ENCODE data around the gene CCDC14.
"Not testable (repeated sequence)": the region's sequence is repeated elsewhere in the genome, so short reads cannot be mapped to it uniquely, and the experiment has no call there.

The CCDC14 gene, protein sequence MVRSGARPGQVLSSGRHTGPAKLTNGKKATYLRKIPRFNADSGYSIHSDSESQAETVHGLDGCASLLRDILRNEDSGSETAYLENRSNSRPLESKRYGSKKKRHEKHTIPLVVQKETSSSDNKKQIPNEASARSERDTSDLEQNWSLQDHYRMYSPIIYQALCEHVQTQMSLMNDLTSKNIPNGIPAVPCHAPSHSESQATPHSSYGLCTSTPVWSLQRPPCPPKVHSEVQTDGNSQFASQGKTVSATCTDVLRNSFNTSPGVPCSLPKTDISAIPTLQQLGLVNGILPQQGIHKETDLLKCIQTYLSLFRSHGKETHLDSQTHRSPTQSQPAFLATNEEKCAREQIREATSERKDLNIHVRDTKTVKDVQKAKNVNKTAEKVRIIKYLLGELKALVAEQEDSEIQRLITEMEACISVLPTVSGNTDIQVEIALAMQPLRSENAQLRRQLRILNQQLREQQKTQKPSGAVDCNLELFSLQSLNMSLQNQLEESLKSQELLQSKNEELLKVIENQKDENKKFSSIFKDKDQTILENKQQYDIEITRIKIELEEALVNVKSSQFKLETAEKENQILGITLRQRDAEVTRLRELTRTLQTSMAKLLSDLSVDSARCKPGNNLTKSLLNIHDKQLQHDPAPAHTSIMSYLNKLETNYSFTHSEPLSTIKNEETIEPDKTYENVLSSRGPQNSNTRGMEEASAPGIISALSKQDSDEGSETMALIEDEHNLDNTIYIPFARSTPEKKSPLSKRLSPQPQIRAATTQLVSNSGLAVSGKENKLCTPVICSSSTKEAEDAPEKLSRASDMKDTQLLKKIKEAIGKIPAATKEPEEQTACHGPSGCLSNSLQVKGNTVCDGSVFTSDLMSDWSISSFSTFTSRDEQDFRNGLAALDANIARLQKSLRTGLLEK

DNA sequence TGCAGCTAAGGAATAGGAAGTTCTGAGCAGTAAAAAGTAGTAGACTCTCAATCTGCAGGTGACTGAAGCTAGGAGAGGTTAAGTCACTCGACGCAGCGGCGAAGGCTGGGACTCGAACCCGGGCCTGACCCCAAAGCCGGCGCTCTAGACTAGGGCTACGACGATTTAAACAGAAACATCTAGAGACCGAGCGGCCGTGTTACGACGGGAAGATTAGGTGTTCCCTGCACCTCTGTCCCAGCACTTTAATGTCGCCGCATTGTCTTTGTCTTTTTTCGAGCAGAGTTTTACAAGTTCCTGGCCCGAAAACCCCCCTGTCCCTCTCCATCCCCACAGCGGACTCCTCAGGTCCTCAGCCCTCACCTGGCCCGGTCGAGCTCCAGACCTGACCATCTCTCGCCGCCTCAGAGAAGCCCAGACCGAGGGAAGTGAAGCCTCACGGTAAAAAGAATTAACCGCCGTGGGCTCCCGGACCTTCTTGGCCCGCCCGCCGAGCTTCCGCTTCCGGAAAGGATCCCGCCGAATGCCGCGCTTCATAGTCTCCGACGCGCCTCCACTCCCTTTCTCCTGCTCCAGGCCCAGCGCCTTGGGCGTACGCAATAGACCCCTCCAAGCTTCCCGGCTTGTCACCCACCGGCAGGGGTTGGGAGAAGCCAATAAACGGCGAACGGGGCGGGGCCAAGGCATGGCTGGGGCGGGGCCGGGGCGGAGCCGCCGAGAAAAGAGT, at the start of gene CCDC14:
Gene CCDC14 (minus strand): TSS at position 449 of the 727 bp plus-strand sequence. CDS start 56 bp downstream, at position 393.
- peak; percentile 94 for DNase-seq (ENCODE audit: low spot score)

DNA sequence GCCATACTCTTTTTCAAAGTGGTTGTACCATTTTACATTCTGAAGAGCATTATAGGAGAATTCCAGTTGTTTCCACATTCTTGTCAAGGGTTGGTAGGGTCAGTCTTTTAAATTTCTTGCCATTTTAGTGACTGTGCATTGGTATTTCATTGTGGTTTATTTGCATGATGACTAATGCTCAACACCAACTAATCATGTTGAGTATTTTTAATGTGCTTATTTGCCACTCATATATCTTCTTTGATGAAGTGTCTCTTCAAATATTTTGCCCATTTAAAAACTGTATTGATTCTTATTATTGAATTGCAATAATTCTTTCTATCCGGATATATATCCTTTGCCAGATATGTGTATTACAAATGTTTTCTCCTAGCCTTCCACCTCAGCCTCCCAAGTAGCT, 47.3 kb upstream of the CCDC14 start:
- DNase-seq (ENCODE audit: low spot score) = not testable (repeated sequence)

DNA sequence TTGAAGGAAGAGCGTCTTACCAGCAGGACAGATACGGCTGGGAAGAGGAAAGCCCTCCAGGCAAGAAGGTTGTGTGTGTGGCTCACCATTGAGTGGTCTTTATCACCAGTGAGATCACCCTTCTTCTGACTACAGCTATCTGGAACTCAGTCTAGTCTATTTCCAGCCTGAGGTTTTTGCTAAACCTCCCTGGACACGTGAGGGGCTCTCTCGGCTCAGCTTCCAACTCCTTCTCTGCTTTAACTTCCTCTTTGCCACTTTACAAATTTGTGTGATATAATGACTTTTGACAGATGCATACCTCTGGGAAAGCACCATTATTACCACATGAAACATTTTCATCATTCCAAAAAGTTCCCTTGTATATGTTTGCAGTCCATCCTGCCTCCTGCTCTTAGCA, 46.2 kb upstream of the CCDC14 start:
- DNase-seq (ENCODE audit: low spot score) = no peak

DNA sequence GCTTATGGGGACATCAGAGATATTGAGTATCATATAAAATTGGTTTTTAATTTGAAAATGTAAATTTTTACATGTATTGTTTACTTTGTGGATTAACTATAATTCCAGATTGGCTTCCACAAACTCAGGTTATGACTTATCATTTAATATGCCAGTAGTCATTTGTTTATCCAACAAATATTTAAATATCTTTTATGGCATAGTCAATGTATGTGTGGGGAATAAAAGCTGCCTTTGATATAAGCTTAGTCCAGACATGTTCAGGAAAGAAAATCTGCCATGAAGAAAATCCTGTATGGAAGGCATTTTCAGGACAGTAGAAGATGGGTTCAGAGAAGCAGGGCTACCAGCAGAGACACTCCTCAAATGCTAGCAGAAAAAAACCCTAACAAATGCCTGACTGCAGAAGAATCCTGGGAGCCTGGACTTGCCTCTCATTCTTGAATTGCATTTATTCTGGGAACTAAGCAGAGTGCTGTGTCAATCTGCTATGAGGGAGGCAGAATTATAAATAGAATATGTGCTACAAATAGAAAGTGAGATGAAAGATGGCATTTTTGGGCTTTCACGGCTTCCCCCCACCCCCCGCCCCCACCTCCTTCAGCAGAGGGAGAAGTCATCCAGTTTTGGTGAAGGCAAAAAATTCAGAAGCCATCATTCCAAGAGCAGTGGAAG, 41.5 kb upstream of the CCDC14 start:
- DNase-seq (ENCODE audit: low spot score) = not testable (repeated sequence)

DNA sequence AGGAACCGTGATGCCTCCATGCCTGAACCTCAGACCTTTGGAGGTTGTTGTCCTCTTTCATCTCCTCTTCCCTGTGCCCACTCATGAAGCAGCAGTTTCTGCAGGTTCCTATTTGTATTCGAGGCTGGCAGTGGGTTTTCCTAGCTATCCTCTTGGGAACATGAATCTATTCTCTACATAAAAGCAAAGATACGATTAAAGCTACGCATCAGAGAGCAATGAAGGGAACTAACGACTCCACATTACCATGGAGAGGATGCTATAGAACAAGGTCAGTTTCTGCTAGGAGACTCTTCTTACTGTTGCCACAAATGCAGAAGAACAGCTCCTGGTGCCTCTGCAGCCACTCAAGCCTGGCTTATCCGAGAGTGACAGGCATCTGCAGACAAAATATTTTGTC, 40.3 kb upstream of the CCDC14 start:
- not testable (repeated sequence) for DNase-seq (ENCODE audit: low spot score)

DNA sequence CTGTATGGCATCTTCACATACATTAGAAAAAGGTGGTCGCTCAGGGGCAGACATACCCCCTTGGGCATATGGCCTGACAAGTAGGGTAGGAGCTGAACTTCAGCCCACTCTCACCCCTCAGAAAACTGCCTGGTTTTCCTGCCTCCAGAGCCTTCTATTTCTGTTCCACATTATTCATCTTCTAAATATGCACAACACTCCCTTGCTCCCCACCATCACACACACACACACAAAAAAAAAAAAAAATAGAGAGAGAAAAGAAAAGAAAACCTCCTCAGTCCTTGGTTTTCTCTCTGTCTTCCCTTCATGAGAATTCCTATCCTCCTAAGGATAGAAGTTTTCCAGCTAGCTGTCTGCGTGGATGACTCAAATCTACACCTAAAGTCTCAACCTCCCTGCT, 36.5 kb upstream of the CCDC14 start:
- peak; percentile 7 for DNase-seq (ENCODE audit: low spot score)

DNA sequence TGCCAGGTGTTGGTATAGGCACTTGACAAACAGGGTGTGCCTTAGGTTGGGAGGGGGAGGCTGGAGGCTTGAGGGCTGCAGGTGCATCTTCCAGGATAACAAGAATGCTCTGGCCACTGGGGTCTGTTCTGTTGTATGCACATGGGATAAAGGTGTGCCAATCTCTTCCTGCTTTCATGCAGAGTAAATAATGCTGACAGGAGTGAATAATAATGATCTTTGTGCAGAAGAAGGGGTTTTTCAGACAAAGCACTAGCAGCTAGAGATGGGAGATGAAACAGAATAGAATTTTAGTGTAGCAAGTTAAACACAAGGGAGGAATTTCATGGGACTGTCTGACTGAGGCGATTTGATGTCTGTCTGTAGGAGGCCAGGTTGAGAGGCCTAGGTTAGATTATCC, 32.8 kb upstream of the CCDC14 start:
- no peak for DNase-seq (ENCODE audit: low spot score)

DNA sequence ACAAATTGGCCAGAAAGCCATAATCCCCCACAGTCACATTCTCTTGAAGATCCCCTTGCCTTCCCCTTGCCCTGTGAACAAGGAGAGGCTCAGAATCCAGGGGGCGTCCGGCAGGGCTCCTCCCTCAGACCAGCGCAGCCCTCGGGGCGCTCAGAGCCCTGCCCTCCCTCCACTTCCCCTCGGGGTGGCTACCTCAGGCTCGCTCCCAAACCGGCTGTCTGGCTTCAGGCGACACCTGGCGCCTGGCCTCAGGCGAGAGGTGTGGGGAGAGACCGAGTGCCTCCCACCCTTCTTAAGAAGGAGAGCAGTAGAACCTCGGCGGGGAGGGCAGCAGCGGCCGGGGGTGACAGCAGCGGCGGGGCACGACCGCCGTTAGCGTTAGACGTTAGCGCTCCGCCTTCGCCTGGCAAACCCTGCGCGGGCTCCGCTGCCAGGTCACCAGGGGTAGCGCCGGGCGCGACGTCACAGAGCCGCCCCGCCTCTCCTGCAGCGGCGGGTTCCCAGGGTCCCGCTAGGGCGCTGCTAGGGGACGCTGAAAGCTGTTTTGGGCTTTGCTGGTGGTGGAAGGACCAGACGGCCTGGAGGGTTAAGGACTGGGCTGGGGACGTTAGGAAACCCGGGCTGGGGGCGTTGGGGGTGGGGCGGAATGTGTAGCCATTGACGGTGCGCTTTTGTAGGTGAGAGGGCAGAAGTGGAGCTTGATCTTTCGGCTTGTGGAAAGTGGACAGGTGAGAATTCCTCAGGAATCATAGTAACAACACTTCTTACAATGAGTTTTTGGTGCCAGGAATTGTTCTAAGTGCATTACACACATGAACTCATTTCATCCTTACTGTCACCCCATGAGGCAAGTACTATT, 30.9 kb upstream of the CCDC14 start, which contains the start of gene ROPN1:
Gene ROPN1 (minus strand): TSS at position 395 of the 859 bp plus-strand sequence. CDS start 11,643 bp downstream, outside the sequence.
- DNase-seq (ENCODE audit: low spot score) = not testable (repeated sequence)

DNA sequence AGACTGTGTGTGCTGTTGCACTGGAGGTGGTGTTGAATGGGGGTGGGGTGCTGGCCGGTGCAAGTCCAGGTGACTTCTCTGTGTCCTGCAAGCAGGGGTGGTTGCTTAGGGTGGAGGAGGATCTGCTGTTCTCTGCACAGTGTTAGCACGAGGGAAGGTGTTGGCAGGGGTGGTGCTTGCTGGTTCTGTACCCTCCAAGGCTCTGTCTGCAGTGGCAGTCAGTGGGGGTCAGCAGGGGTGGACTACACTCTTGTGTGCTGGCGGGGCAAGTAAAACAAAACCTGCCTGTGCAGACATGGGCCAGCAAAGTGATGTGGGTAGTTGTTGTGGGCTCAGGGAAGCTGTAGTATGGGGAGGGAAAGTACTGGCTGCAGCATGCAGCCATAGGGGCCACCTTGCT, 25.4 kb upstream of the CCDC14 start:
- no peak for DNase-seq (ENCODE audit: low spot score)

DNA sequence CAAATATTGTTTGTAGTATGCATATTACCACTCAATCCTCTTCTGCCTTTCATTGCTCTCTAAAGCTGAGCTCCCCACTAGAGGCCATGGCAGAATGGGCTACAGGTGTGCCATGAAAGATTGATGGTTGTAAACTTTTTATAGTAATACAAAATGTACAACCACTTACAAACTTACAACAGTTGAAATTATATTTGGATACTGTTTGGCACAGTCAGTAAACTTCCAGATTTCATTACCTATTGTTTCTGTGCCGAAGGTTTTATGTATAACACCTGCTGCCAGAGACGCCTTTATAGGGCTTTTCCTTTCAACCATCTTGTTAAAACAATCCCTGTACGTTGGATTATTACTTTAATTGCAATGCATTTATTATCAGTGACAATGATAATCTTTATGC, 23.9 kb upstream of the CCDC14 start:
- no peak for DNase-seq (ENCODE audit: low spot score)

DNA sequence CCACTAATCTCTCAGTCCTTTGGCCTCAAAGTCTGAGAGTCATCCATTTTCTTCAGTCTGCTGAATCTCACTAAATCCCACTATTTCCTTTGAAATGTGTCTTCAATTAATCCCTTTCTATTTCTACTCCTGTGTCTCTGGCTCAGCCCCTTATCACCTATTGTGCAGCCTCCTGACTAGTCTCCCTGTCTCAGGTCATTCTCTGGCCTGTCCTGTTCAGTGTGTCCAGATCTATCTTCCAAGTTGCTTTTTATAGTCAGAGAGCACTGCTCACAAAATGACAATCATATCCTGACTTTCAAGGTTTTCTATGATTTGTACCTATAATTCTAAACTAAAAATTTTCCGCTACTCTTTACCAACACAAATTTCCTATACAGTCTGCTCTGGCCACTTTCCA, 23.3 kb upstream of the CCDC14 start:
- no peak for DNase-seq (ENCODE audit: low spot score)

DNA sequence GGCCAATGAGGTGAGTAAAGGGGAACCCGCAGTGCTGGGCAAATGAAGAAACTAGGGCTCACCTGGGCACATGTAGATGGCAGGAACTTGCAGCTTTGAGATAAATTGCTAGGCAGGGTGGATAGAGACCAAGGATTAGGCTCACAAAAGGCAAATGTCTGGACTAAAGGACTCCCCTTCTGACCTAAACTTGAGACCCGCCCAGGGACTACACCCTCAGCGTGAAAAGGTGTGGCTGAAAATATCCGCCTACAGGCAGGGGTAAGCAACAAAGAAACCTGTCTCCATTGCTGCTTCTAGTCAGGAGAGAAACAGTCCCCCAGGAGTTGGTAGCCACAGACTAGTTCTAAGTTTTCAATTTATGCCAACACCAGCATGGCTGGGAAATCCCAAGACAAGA, 20.3 kb upstream of the CCDC14 start:
- not testable (repeated sequence) for DNase-seq (ENCODE audit: low spot score)

DNA sequence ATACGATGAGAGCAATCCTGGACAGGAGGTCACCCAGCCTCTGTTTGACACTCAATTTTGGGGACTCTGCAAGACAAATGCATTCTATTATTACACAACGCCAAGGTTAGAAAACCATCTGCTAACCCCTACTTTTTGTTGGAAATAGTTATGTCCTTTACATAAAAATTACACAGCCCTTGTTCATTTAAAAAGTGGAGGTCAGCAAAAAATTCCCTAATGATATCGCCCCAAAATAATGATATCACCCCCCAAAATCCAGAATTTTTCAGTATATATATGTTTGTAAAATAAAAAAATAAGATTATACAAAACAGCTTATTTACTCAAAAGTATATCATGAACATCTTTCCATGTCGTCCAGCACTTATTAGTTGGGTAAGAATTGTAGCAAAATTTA, 19.5 kb upstream of the CCDC14 start:
- no peak for DNase-seq (ENCODE audit: low spot score)

DNA sequence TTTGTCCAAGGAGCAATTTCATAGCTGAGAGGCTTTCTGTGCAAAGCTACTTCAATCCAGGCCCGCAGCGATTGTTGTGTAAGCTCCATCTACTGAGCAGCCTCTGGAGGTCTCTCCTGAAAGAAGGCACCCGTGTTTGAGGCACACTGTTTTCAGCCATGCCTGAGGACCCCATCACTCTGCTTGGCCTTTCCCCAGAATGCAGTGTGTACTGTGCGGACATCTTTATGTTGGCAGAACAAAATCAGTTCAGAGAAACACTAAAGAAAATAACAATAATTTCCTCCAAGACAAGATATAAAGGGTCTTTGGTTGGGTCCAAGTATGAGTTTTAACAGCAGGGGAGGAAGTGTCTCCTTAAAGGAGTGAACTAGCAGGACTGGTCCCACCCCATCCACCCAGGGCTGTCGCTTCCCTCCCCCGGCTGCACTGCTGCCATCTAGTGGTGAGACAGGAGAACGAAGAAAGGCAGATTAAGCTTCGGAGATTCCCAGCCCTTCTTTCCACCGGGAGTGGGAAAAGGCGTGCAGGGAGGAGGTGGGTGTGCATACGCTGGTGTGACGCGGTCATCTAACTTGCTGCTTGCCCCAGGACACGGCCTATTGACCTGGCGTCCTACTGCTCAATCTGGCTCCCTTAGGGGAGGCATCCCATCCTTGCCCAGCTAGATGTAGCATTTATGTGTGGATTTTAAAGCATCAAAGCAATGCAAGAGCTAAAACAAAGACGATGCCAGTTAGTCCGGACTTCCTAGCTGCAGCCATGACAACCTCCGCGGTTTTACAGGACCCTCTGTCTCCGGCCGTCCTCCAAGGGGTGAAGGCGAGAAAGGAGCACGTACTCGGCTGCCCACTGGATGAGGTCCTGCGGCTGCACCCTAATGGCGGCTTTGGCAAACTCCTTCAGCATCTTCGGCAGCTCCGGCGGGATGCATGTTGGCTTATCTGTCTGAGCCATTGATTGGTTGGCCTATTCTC, 18.8 kb upstream of the CCDC14 start:
- peak; percentile 61 for DNase-seq (ENCODE audit: low spot score)

DNA sequence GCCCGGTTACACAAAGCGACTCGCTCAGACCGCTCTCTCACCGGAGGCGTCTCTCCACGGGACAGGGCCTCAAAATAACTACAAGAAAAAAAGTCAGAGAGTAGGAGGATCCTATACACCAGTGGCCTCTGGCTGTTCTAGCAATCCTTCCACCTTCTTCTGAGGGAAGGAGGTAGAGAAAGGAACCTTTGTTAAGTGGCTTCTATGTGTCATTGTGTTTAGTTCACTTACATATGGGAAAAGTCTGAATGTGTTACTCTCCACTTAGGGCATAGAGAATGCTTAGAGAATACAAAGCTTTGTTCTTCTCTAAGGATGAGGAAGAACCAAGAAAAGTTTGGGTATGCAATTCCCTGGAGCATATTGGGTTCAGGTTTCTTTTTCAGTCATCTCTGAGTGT, 15.9 kb upstream of the CCDC14 start:
- not testable (repeated sequence) for DNase-seq (ENCODE audit: low spot score)

DNA sequence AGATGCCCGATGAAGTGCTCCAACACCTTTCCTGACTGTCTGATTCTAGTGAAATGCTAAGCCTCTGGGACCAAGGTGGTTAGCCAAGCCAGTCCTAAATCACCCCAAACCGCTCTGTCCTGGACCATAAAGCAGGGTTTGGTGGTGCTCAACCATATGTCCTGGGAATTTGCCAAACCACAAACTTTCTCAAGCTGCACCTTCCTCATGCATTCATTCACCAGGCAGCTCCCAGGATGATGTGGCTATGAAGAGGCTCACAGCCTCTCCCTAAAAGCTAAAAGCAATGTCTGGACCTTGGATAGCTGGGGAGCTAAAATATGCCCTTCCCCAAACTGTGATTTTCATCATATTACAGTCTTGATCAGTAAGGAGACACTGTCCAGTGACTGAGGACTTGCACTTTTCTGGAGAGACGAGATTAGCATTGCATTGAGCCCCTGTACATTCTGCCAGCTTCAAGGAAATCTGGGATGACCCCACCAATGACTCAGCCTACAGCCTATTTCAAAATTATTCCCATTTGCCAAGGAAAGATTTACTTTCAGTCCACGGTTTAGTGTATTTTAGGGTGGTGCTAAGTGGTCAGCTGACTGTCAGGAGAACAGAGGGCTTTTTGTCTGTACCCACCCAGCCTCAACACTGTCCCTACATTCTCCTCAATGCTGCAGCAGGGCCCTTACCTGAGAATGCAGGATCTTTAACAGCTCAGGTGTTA, 15.3 kb upstream of the CCDC14 start:
- peak; percentile 15 for DNase-seq (ENCODE audit: low spot score)

DNA sequence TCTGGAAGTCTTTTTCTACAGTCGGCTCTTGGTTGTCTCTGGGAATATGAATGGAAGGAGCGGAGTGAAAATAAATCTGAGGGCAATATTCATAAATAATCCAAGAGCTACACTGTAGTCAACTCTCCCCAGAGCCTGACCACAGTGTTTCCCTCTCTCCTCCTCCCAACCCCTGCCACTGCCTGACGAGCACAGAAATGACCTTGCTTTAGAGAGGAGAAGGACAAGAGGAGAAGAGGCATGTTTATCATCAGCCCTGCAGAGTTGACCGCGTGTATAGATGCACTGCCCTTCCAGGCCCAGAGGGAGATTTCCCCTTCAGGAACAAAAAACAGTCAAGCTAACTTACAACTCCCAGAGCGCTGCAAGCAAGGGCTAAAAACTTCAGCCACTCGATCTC, 14.0 kb upstream of the CCDC14 start:
- DNase-seq (ENCODE audit: low spot score) = not testable (repeated sequence)

DNA sequence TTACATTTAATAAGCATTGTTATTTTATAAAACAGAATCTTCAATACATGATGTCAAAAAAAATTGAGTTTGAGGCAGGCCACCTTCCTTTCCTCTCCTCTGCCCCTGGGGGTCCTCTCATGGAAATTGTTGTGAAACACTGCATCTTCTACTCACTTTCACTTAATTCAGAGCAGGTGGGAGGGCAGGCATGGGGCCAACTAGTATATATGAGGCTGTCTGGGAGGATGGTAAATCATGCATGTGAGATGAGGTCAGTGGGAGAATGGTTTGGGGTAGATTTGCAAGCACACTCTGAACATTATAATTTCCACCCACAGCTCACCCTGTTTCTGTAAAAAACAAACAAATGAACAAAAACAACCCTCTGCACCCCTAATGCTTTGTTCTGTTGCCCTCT, 10.4 kb upstream of the CCDC14 start:
- DNase-seq (ENCODE audit: low spot score) = no peak

DNA sequence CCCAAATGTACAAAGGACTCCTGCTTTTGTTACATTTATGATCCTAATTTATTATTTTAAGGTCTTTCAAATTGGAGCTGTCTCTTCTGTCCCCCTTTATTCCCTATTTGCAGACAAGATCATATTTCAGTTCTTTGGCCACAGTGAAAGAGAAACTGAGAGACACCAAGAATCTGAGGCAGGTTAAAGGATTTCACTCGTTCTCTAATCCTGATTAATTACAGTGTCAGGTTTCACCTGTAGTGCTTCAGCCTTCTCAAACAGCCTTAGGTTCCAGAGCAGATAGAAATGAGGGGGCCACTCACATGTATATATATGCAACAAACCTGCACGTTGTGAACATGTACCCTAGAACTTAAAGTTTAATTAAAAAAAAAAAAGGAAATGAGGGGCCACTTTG, 6.2 kb upstream of the CCDC14 start:
- not testable (repeated sequence) for DNase-seq (ENCODE audit: low spot score)

All from GM03348 (cell line).